ENCODE results near the gene PDE6C. TPM values are rescaled to one million over a fixed set of nuclear protein-coding genes. Genes with fewer than 3 reads are reported as not detected.

Gene PDE6C
- total RNA-seq, 4 donors from 2014 or later = not detected

- 71 to 80% methylated on average over 1 to 5 of the region's 5 CpGs for WGBS, 2 donors (ENCODE audit: low coverage in 1 of 2)
- Histone ChIP-seq H3K27me3 (peaks cover 6% of the 10 kb centered on the region), H3K36me3 (no peaks in the 10 kb centered on the region), H3K27ac (no peak overlapping the region), H3K4me3 (no peak overlapping the region), H3K4me1 (peaks cover 3 to 16% (median 10%) of the 10 kb centered on the region in 4 donors), H3K9me3 (no peaks in the 10 kb centered on the region)
- intact Hi-C loops (cut with DNase I; ENCODE audit: low total_unique reads) = no loop called here
- no peak for DNase-seq
- in situ Hi-C loops (cut with MboI; ENCODE audit: low pct_ligation_motif_present in 1 of 4, low pct_unique_long_range_greater_than_20kb in 1 of 4, low sequenced_read_pairs in 3 of 4) = no loop called here
- TF ChIP-seq EP300 (IDR thresholded peaks at IDR 0.05; ENCODE audit: low read depth) (no peak), POLR2A (IDR thresholded peaks at IDR 0.05) (no peak), POLR2AphosphoS5 (IDR thresholded peaks at IDR 0.05) (no peak), CTCF (IDR thresholded peaks at IDR 0.05) (no peak)
Observed at GRCh38 chr10:93595378-93596161, 16.8 kb upstream of the PDE6C start.

DNA sequence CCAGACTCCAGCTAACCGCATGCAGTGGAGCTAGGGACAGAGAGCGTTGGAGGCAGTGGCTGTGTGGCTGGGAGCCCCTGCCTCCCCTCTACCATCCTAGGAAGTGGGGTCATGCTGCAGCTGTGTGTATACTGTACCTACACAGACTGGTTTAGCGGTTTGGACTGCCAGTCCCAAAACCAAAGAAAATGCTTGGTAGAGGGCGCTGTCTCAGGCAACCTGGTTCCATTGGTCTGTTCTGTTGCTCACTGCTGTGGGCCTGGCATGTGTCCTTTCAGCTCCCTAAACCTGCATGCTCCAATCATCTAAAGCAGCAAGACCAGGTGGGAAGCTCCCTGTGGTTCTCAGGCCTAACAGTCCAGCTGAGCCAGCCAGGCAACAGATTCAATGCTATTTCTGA, 15.8 kb upstream of the PDE6C start:
- H3K4me1 ChIP-seq = peaks cover 6 to 17% (median 14%) of the 10 kb centered on the region in 4 donors
- TF ChIP-seq EP300 (IDR thresholded peaks at IDR 0.05; ENCODE audit: low read depth) (no peak), CTCF (IDR thresholded peaks at IDR 0.05) (no peak), POLR2A (IDR thresholded peaks at IDR 0.05) (no peak), POLR2AphosphoS5 (IDR thresholded peaks at IDR 0.05) (no peak)
- no peak for DNase-seq
- H3K9me3 ChIP-seq = no peaks in the 10 kb centered on the region
- in situ Hi-C loops (cut with MboI; ENCODE audit: low pct_ligation_motif_present in 1 of 4, low pct_unique_long_range_greater_than_20kb in 1 of 4, low sequenced_read_pairs in 3 of 4) (no loop called here), intact Hi-C loops (cut with DNase I; ENCODE audit: low total_unique reads) (no loop called here)
- H3K27ac ChIP-seq = no peak overlapping the region
- WGBS, 2 donors (ENCODE audit: low coverage in 1 of 2) = 98% methylated on average over 4 of the region's 4 CpGs; no CpG with 5 or more reads in 1 of the 2 donors
- H3K4me3 ChIP-seq = no peak overlapping the region
- no peaks in the 10 kb centered on the region for H3K36me3 ChIP-seq
- H3K27me3 ChIP-seq = peaks cover 16% of the 10 kb centered on the region

DNA sequence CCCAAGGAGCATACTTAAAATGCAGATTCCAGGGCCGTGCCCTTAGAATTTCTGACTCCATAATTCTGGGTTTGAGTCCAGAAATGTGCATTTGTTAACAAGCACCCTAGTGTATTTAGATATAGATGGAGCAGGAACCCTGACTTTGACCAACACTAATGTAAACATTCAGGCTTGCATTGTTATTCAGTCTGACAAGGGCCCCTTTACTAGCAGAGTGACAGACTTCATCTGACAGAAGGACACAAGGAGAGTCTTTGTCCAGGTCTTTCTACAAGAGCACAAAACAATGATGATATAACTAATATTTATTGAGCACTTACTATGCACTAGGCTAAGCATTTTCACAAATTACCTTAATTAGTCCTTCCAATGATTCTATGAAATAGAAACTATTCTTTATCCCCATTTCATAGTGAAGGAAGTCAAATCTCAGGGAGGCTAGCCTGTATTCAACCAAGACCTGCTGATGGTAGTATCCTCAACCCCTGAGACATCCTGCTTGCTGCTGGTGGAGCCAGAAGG, 15.2 kb upstream of the PDE6C start:
- 84% methylated on average over 1 of the region's 1 CpG; no CpG with 5 or more reads in 1 of the 2 donors for WGBS, 2 donors (ENCODE audit: low coverage in 1 of 2)
- H3K4me1 ChIP-seq = peaks cover 6 to 15% (median 13%) of the 10 kb centered on the region in 4 donors
- in situ Hi-C loops (cut with MboI; ENCODE audit: low pct_ligation_motif_present in 1 of 4, low pct_unique_long_range_greater_than_20kb in 1 of 4, low sequenced_read_pairs in 3 of 4) = no loop called here
- intact Hi-C loops (cut with DNase I; ENCODE audit: low total_unique reads) = no loop called here
- no peak for TF ChIP-seq POLR2AphosphoS5 (IDR thresholded peaks at IDR 0.05)
- TF ChIP-seq EP300 (IDR thresholded peaks at IDR 0.05; ENCODE audit: low read depth) = no peak
- H3K4me3 ChIP-seq = no peak overlapping the region
- DNase-seq = no peak
- no peak overlapping the region for H3K27ac ChIP-seq
- H3K36me3 ChIP-seq = no peaks in the 10 kb centered on the region
- peaks cover 22% of the 10 kb centered on the region for H3K27me3 ChIP-seq
- H3K9me3 ChIP-seq = no peaks in the 10 kb centered on the region

DNA sequence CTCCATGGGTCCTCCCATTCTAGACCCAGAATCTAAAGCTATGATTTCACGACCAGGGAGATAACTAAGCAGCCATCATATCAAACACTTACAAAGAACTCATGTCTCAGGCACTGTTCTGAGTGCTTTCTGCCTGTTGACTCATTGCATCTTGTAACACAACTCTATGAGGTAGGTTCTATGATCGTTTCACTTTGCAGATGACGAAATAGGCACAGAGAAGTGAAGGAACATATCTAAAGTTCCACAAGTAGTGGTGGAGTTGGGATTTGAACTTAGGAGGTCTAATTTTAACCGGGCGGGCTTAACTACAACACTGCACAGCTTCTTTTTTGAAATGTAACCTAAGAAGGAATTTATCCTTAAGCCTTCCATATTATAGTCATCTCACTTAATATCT, 14.2 kb upstream of the PDE6C start:
- no peak for DNase-seq
- in situ Hi-C loops (cut with MboI; ENCODE audit: low pct_ligation_motif_present in 1 of 4, low pct_unique_long_range_greater_than_20kb in 1 of 4, low sequenced_read_pairs in 3 of 4) (no loop called here), intact Hi-C loops (cut with DNase I; ENCODE audit: low total_unique reads) (no loop called here)
- Histone ChIP-seq H3K27ac (no peak overlapping the region), H3K4me1 (peaks cover 6 to 15% (median 12%) of the 10 kb centered on the region in 4 donors), H3K36me3 (no peaks in the 10 kb centered on the region), H3K9me3 (no peaks in the 10 kb centered on the region), H3K27me3 (peaks cover 32% of the 10 kb centered on the region), H3K4me3 (no peak overlapping the region)
- TF ChIP-seq CTCF (IDR thresholded peaks at IDR 0.05) = no peak
- no peak for TF ChIP-seq EP300 (IDR thresholded peaks at IDR 0.05; ENCODE audit: low read depth)
- TF ChIP-seq POLR2AphosphoS5 (IDR thresholded peaks at IDR 0.05) = no peak
- no peak for TF ChIP-seq POLR2A (IDR thresholded peaks at IDR 0.05)
- WGBS, 2 donors (ENCODE audit: low coverage in 1 of 2) = 74 to 85% methylated on average over 5 of the region's 5 CpGs

Measured in transverse colon (tissue), 4 donors.